Measurements from ENCODE around the gene FOXP1.

DNA sequence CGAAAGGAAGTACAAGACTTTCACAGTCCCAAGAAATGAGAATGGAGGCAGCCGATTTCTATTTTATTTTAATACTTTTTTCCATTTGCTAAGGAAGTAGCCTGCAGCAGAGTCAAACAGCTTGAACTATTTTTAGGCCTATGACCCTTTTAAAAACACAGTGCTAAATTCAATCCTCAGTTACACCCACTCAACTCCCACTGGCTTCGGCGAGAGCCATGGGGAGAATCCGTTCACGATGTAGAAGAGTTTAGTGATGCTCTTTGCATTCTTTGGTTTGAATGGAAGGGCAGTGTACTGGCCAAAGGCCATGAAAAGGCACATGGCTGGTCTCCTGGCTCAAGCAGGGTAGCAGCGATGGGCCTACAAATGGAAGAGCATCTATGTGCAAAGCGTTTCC is 343.5 kb downstream of the FOXP1 start:
- TF ChIP-seq, protein P1, sequence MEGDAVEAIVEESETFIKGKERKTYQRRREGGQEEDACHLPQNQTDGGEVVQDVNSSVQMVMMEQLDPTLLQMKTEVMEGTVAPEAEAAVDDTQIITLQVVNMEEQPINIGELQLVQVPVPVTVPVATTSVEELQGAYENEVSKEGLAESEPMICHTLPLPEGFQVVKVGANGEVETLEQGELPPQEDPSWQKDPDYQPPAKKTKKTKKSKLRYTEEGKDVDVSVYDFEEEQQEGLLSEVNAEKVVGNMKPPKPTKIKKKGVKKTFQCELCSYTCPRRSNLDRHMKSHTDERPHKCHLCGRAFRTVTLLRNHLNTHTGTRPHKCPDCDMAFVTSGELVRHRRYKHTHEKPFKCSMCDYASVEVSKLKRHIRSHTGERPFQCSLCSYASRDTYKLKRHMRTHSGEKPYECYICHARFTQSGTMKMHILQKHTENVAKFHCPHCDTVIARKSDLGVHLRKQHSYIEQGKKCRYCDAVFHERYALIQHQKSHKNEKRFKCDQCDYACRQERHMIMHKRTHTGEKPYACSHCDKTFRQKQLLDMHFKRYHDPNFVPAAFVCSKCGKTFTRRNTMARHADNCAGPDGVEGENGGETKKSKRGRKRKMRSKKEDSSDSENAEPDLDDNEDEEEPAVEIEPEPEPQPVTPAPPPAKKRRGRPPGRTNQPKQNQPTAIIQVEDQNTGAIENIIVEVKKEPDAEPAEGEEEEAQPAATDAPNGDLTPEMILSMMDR (IDR thresholded peaks at IDR 0.05): no peak
- TF ChIP-seq POLR2A (IDR thresholded peaks at IDR 0.05): no peak

All from adrenal gland (tissue), 5 donors.